ENCODE results near the gene PIM3. TPM values are rescaled to one million over a fixed set of nuclear protein-coding genes. Genes with fewer than 3 reads are reported as not detected.
A peak's percentile ranks its signal among the peaks of the same experiment; 100 is the strongest.

The PIM3 gene
- total RNA-seq, 1 experiment from 2014 or later = 42.9 TPM

- TF ChIP-seq PREB (CRISPR knock-in tag; IDR thresholded peaks at IDR 0.05; ENCODE audit: borderline replicate concordance) (no peak), E2F5 (CRISPR knock-in tag; IDR thresholded peaks at IDR 0.05) (peak; percentile 19; the same call in 1 of the 2 replicates)
These were observed 1.6 kb downstream of the PIM3 start (continued) for GRCh38 chr22:49962012-49962750.

GRCh38 chr22:49962751-49963646, 2.4 kb downstream of the PIM3 start:
- Mint-ChIP-seq H3K27ac (no peak overlapping the region; the same call in 1 of the 2 replicates), H3K27me3 (ENCODE audit: low read depth) (no peaks in the 10 kb centered on the region; the same call in 1 of the 2 replicates), H3K36me3 (peaks cover 7% of the 10 kb centered on the region), H3K4me1 (peaks cover 5% of the 10 kb centered on the region; the same call in 1 of the 2 replicates), H3K4me3 (peak overlapping the region; percentile 56), H3K9me3 (no peaks in the 10 kb centered on the region)
- ATAC-seq = no peak
- TF ChIP-seq TCF7 (CRISPR knock-in tag; IDR thresholded peaks at IDR 0.05; ENCODE audit: low read depth) = no peak
- peak; percentile 14; the same call in 1 of the 2 replicates for TF ChIP-seq MAX (CRISPR knock-in tag; IDR thresholded peaks at IDR 0.05)
- ChIA-PET CTCF (interaction anchor here (0.6 to 2.5 kb wide), 6 partner anchors 9 to 67 kb away, joined by 3 to 17 read pairs (median 6); no protein-coding TSS in a partner anchor), POLR2A (interaction anchor here (0.6 kb wide), 1 partner anchor 389 kb away, joined by 3 read pairs; no protein-coding TSS in a partner anchor)
- DNase-seq (ENCODE audit: low spot score) = peak; percentile 19

GRCh38 chr22:49963647-49964026, 3.1 kb downstream of the PIM3 start:
- ATAC-seq = no peak
- H3K36me3 Mint-ChIP-seq = peaks cover 7% of the 10 kb centered on the region
- peaks cover 5% of the 10 kb centered on the region; the same call in 1 of the 2 replicates for H3K4me1 Mint-ChIP-seq
- TF ChIP-seq KAT7 (CRISPR knock-in tag; IDR thresholded peaks at IDR 0.05; ENCODE audit: borderline replicate concordance) (no peak), FOXP1 (CRISPR knock-in tag; IDR thresholded peaks at IDR 0.05; ENCODE audit: borderline replicate concordance) (no peak), GTF2I (CRISPR knock-in tag; conservative IDR thresholded peaks at IDR 0.05) (no peak), EMX1 (CRISPR knock-in tag; IDR thresholded peaks at IDR 0.05) (no peak), FOXK1 (CRISPR knock-in tag; IDR thresholded peaks at IDR 0.05) (no peak), FOXJ3 (CRISPR knock-in tag; IDR thresholded peaks at IDR 0.05; ENCODE audit: borderline replicate concordance) (no peak), GABPB1 (CRISPR knock-in tag; IDR thresholded peaks at IDR 0.05) (no peak), NFYB (CRISPR knock-in tag; conservative IDR thresholded peaks at IDR 0.05; ENCODE audit: low read depth) (no peak), ZNF396 (CRISPR knock-in tag; IDR thresholded peaks at IDR 0.05; ENCODE audit: borderline replicate concordance) (no peak), ATF1 (CRISPR knock-in tag; IDR thresholded peaks at IDR 0.05) (no peak)
- ChIA-PET CTCF (no interaction called here), POLR2A (interaction anchor here (0.5 kb wide), 1 partner anchor 27 kb away, joined by 5 read pairs; no protein-coding TSS in a partner anchor)
- no peak overlapping the region for H3K4me3 Mint-ChIP-seq
- no peaks in the 10 kb centered on the region; the same call in 1 of the 2 replicates for H3K27me3 Mint-ChIP-seq (ENCODE audit: low read depth)
- H3K9me3 Mint-ChIP-seq = no peaks in the 10 kb centered on the region
- no peak for DNase-seq (ENCODE audit: low spot score)
- no peak overlapping the region for H3K27ac Mint-ChIP-seq
